ENCODE data around the gene SKIC3. TPM values are rescaled to one million over a fixed set of nuclear protein-coding genes. Genes with fewer than 3 reads are reported as not detected.

SKIC3 gene
- total RNA-seq (ENCODE audit: low replicate concordance): 146 and 163 TPM in 2 replicates

DNA sequence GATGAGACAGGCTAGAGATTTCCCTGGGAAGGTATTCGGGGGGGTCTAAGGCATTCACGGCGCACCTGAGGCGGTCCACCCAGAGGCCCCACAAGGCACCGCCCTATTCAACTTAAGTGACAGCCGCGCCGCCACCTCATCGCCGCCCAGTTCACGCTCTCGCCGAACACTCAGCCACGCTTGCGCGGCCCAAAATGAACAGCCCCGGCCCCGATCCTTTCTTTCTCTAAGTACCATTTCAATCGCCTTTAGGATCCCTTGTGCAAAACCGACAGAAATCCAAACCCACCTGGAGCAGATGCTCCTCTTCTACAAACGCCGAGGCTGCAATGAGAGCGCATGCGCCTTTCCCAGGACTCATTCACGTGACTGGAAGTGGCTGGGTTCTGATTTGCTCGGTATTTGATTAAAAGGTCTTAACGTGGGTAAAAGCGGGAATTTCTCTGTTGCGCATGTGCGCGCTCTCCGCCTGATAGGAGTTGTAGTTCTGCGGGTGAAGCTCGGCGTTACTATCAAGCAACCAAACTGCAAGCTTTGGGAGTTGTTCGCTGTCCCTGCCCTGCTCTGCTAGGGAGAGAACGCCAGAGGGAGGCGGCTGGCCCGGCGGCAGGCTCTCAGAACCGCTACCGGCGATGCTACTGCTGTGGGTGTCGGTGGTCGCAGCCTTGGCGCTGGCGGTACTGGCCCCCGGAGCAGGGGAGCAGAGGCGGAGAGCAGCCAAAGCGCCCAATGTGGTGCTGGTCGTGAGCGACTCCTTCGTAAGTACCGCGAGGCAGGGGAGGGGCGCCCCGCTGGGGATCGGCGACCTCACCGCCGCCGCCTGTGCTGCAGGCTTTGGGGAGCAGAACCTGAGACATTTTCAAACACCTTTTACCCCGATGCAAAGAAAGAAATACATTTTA, at the start of gene SKIC3, which contains the start of gene ARSK:
Gene SKIC3 (minus strand): TSS at position 331 of the 902 bp plus-strand sequence. CDS start 7,827 bp downstream, outside the sequence.
Gene ARSK (plus strand): TSS at position 455 of the 902 bp plus-strand sequence. CDS start 178 bp downstream, at position 633.
- TF ChIP-seq, protein P1, sequence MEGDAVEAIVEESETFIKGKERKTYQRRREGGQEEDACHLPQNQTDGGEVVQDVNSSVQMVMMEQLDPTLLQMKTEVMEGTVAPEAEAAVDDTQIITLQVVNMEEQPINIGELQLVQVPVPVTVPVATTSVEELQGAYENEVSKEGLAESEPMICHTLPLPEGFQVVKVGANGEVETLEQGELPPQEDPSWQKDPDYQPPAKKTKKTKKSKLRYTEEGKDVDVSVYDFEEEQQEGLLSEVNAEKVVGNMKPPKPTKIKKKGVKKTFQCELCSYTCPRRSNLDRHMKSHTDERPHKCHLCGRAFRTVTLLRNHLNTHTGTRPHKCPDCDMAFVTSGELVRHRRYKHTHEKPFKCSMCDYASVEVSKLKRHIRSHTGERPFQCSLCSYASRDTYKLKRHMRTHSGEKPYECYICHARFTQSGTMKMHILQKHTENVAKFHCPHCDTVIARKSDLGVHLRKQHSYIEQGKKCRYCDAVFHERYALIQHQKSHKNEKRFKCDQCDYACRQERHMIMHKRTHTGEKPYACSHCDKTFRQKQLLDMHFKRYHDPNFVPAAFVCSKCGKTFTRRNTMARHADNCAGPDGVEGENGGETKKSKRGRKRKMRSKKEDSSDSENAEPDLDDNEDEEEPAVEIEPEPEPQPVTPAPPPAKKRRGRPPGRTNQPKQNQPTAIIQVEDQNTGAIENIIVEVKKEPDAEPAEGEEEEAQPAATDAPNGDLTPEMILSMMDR (IDR thresholded peaks at IDR 0.05; ENCODE audit: insufficient read depth, low read length): peak; percentile 66
- peak; percentile 100 for DNase-seq (ENCODE audit: low read depth)
- H3K4me3 ChIP-seq (ENCODE audit: low read depth, low read length): peak within 1 kb of the TSS; percentile 86

DNA sequence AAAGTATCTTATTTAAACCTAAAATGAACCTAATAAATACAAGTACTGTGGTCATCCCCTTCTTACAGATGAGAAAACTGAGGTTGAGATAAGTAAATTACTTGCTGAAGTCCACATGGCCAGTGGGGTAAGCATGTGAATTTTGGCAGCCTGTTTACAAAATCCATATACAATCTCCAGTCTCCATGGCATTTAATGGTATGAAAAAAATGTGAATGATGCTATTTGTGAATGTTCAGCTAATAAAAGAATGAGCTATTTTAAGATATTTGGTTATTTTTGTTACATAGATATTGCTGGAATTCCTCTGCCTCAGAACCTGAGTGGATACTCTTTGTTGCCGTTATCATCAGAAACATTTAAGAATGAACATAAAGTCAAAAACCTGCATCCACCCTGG, 45.8 kb upstream of the SKIC3 start:
- peak; percentile 67 for DNase-seq (ENCODE audit: low read depth)
- TF ChIP-seq, protein P1 (IDR thresholded peaks at IDR 0.05; ENCODE audit: insufficient read depth, low read length): no peak

DNA sequence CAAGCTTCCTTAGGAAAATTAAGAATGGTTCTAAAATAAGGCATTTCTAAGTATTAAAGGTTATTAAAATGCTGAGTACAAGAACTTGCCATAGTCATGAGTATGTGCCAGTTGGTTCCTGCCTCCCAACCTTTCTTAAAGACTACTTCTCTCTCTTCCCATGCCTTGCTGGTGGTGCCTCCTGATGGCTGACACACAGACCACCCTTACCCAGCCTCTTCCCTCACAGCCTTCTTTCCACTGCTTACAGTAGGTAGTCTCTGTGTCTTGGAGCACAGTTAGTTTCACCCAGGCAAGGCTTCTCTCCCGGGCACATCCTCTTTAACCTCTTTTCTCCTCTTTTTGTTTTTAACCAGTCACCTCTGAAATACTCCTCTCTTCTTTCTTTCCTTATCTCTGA, 44.5 kb upstream of the SKIC3 start:
- TF ChIP-seq, protein P1 (IDR thresholded peaks at IDR 0.05; ENCODE audit: insufficient read depth, low read length): no peak
- no peak for DNase-seq (ENCODE audit: low read depth)
- no peak overlapping the region for H3K4me3 ChIP-seq (ENCODE audit: low read depth, low read length)

More for the DNA sequence above, 45.8 kb upstream of the SKIC3 start:
- no peak overlapping the region for H3K4me3 ChIP-seq (ENCODE audit: low read depth, low read length)

DNA sequence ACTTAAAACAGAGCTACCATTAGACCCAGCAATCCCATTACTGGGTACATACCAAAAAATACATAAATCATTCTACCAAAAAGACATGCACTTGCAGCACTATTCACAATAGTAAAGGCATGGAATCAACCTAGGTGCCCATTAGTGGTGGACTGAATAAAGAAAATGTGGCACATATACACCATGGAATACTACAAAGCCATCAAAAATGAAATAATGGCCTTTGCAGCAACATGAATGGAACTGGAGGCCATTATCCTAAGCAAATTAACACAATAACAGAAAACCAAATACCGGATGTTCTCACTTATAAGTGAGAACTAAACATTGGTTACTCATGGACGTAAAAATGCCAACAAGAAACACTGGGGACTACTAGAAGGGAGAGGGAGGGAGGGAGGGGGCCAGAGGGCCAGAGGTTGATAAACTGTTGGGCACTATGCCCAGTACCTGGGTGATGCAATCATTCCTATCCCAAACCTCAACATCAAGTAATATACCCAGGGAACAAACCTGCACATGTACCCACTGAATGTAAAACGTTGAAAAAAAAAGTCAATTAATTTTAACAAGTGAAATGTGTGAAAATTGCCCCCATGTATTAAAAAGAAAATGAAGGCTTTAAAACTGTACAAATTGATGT, 40.6 kb upstream of the SKIC3 start:
- no peak for DNase-seq (ENCODE audit: low read depth)
- TF ChIP-seq, protein P1 (IDR thresholded peaks at IDR 0.05; ENCODE audit: insufficient read depth, low read length): no peak
- H3K4me3 ChIP-seq (ENCODE audit: low read depth, low read length): no peak overlapping the region

DNA sequence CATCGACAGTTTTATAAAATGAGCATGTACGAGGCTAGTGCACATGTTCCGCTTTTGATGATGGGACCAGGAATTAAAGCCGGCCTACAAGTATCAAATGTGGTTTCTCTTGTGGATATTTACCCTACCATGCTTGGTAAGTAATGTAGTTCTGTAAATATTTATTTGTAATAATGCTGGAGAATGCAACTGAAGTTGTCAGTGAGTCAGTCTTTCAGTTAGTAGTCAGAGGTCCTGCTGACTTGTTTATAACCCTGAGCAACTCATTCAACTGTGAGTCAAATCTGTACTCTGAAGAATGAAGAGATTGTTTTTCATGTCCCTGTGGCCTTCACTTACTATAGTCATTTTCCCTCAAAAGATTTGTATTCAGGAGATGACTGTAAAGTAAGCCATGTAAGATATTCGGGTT, 36.7 kb upstream of the SKIC3 start:
- H3K4me3 ChIP-seq (ENCODE audit: low read depth, low read length): no peak overlapping the region
- TF ChIP-seq, protein P1 (IDR thresholded peaks at IDR 0.05; ENCODE audit: insufficient read depth, low read length): no peak

DNA sequence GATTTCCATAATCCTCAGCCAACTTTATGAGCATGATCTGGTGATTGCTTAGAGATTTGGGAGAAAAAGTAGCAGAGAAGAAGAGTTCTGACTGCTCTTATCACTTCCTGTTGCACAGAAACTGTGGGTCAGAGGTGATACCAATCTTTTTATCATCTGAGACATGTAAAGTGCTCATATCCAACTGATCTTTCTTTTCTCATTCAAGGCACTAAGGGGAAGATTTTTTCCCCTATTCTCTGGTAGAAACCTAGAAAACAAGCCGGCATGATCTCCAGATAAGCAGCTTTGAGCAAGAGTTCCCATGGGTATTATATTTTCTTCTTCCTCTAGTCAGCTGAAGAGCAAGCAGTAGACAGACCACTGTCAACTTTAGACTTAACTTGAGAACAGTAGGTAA, 36.1 kb upstream of the SKIC3 start:
- H3K4me3 ChIP-seq (ENCODE audit: low read depth, low read length): no peak overlapping the region
- TF ChIP-seq, protein P1 (IDR thresholded peaks at IDR 0.05; ENCODE audit: insufficient read depth, low read length): no peak
- DNase-seq (ENCODE audit: low read depth): no peak

More for the DNA sequence above, 36.7 kb upstream of the SKIC3 start:
- peak; percentile 60 for DNase-seq (ENCODE audit: low read depth)
